Ramos (cell line): ENCODE measurements around the gene FALEC.

ENCODE experiments used
- in situ Hi-C: fragments of 300-500 bp; cut with MboI; formaldehyde crosslinking; loops from one replicate; pipeline ENCODE4 v1.14.3; 2022; ENCODE audit warnings: low sequenced_read_pairs; ENCODE audit not compliant: unreplicated experiment

FALEC gene

DNA sequence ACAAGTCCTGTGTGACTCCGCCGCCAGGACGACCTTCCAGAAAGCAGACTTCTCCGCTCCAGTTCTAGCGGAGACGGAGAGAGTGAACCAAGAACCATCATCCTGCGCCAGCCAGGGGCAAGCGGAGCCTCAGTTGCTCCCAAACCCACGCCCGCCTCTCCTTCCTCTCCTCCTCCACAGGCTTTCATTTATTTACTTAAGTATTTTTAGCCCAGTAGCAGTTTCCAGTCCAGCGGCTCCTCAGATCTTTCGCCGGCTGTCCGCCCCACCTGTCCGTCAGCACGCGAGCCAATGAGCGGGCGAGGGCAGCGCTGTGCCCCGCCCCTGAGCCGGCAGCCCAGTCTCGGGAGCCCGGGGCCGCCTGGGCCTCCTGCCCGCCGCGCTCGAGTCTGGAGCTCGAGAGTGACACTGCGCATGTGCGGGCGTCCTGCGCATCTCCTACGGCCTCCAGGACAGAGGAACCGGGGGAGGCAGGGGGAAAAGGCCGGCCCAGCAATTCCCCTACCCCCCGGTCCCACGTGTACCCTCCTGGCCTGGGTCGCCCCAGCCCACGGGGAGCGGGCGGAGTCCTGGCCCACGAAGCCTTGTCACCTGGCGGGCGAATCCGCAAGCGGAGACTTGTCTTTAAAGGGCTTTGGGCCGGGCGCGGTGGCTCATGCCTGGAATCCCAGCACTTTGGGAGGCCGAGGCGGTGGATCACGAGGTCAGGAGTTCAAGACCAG, at the start of gene FALEC:
FALEC (plus strand) TSS at position 425 of the 722 bp plus-strand sequence.
- in situ Hi-C loops: no loop called here

GRCh38 chr1:150466964-150467363, 48.6 kb upstream of the FALEC start:
- in situ Hi-C loops: no loop called here

- in situ Hi-C loops: no loop called here
These were observed 46.3 kb upstream of the FALEC start for GRCh38 chr1:150469291-150469690.

GRCh38 chr1:150472601-150473200, 42.9 kb upstream of the FALEC start:
- in situ Hi-C loops: no loop called here

DNA sequence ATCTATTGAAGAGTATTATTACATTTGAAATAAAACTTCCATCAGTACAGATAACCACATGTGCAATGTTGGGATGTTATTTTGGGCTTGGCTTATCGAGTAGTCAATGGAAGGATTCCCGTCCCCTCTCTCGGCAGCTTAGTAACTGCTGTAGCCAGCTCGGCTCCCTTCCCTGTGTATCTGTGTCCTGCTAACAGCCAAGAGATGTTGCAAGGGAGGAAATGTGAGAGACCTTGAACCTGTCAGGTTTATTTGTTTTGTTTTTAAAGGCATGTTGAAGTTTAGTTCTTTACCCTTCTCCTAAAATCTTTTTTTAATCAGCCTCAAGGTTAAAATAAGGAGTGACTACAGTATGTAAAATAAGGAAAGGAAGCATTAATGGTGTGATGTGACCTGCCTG, 41.9 kb upstream of the FALEC start:
- in situ Hi-C loops: no loop called here

- in situ Hi-C loops: no loop called here
These were observed 40.7 kb upstream of the FALEC start for GRCh38 chr1:150474869-150475268.

DNA sequence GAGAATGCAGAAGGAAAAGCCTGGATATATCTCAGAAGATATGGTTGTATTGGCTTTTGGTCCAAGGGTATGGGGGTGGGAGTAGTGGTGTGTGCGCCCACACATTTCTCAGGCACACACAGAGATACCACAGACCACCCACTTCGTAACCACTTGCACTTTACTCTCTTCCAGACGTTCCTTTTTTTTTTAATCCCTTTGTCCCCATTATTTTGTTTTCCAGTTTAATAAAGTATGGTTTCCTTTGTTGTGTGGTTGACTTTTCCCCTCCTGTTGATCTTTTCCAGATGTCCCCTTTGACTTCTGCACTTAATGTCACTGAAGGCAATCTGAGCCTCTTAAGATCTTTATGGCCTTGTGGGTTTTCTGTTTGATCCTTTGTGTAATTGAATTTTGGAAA, 38.8 kb upstream of the FALEC start:
- in situ Hi-C loops: no loop called here

GRCh38 chr1:150477320-150477719, 38.2 kb upstream of the FALEC start:
- in situ Hi-C loops: no loop called here

- in situ Hi-C loops: no loop called here
These were observed 37.8 kb upstream of the FALEC start for GRCh38 chr1:150477733-150478132.

DNA sequence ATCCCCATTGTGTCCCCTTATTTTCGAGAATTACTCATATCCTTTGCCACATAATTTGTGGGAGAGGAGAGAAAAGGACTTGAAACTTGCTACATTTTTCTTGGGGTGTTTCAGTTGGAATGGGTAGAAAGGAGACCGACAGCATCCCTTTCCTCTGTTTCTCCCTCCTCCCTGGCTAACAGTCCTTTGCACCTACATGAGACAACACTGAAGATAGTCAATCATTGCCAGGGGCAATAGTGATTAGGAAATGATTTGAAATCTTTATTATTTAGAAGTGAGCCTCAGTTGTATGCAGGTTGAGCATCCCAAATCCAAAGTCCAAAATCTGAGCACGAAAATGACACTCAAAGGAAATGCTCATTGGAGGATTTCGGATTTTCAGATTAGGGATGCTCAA, 36.2 kb upstream of the FALEC start:
- in situ Hi-C loops: no loop called here

- in situ Hi-C loops: no loop called here
These were observed 35.6 kb upstream of the FALEC start for GRCh38 chr1:150479927-150480352.

- in situ Hi-C loops: no loop called here
These were observed 31.1 kb upstream of the FALEC start for GRCh38 chr1:150484431-150484830.

- in situ Hi-C loops: no loop called here
These were observed 30.7 kb upstream of the FALEC start for GRCh38 chr1:150484861-150485260.

- in situ Hi-C loops: no loop called here
These were observed 28.4 kb upstream of the FALEC start, which contains the start of gene TARS2 for GRCh38 chr1:150486966-150487762. TSS of gene TARS2 (plus strand) at chr1:150487419. CDS start at chr1:150487451, 32 bp downstream.

- in situ Hi-C loops: no loop called here
These were observed 27.8 kb upstream of the FALEC start for GRCh38 chr1:150487763-150488115.

DNA sequence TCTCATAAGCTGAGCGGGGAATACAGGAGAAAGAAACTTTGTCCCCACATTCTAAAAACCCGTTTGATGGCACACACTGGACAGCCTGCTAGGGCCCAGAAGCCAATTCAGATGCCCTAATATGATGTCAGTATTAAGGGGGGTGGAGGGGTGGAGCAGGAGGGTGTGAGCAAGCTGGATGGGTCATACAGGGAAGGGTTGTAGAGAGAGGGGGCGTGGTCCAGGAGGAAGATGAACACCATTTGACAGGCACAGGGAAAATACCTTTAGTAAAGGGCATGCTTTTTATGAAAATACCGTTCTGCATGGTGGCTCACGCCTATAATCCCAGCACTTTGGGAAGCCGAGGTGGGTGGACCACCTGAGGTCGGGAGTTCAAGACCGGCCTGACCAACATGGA, 22.4 kb upstream of the FALEC start:
- in situ Hi-C loops: no loop called here

DNA sequence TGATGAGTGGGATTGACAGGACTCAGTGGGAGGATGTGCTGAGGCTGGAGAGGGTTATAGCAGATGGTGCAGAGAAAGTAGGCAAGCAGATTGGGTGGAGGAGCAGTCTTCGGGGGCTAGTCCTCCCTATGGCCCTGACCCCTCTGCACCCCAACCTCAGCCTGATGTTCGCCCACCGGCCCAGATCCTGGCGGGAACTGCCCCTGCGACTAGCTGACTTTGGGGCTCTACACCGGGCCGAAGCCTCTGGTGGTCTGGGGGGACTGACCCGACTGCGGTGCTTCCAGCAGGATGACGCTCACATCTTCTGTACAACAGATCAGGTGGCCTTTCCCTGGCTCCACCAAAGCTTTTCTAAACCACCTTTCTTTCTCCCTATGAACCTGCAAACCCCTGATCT, 17.2 kb upstream of the FALEC start:
- in situ Hi-C loops: no loop called here

DNA sequence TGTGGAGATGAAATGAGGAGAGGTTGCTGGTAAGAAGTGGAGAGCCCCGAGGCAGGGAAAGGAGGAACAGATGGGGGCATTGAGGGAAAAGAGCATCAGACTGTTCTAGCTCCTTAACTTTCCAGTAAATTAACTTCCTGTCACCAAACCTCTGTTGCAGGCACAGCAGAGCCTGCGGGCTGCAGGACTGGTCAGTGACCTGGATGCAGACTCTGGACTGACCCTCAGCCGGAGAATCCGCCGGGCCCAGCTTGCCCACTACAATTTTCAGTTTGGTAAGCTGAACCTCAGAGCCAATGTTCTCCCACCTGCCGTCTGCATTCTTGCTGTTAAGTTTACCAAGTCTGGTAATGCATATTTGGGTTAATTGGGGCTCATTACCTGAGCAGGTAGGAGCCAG, 10.1 kb upstream of the FALEC start:
- in situ Hi-C loops: no loop called here

- in situ Hi-C loops: no loop called here
These were observed 7.4 kb upstream of the FALEC start, which contains the start of gene ECM1 for GRCh38 chr1:150507912-150508864. TSS of gene ECM1 (plus strand) at chr1:150508109. CDS start at chr1:150508210, 101 bp downstream.

DNA sequence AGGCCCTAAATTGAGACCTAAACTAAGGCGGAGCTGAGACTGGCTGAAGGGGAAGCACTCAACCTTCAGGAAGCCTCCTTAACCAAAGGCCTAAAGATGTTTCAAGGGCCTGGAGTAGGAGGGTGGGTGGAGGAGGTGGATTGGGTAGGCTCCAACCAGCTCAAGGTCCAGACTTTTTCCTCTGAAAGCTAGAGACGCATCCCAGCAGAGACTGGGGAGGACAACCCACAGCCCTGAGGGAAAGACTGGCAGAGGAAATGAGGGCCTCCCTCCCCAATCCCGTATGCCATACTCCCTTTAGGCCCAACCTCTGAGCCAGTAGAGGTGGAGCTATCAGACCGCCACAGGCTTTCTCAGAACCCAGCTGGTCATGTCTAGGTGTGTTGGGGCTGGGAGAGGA, 6.6 kb upstream of the FALEC start:
- in situ Hi-C loops: no loop called here
